Neuronal stem cell (in vitro differentiated cells): Measurements from ENCODE around the gene PAXX.
A peak's percentile ranks its signal among the peaks of the same experiment; 100 is the strongest.

Experiments
- DNase-seq: peaks from one replicate; pipeline ENCODE4 v3.0.0-alpha.2; 2013; ENCODE audit warnings: low spot score
- H2AFZ ChIP-seq: one replicate; pipeline ENCODE4 v1.6.1; 2013; ENCODE audit warnings: mild to moderate bottlenecking, low read length, inconsistent platforms
- H2AK5ac ChIP-seq: 2 replicates; pipeline ENCODE4 v1.6.1; 2013; ENCODE audit warnings: low read depth, mild to moderate bottlenecking, inconsistent platforms, low read length, moderate library complexity, mixed read lengths
- H2BK120ac ChIP-seq: 2 replicates; pipeline ENCODE4 v1.6.1; 2013; ENCODE audit warnings: low read depth, mild to moderate bottlenecking, inconsistent platforms, low read length, moderate library complexity, mixed read lengths
- H2BK12ac ChIP-seq: one replicate; pipeline ENCODE4 v1.6.1; 2013; ENCODE audit warnings: low read length, inconsistent platforms
- H2BK15ac ChIP-seq: 2 replicates; pipeline ENCODE4 v1.6.1; 2013; ENCODE audit warnings: mild to moderate bottlenecking, low read length, inconsistent platforms, mixed read lengths
- H2BK5ac ChIP-seq: one replicate; pipeline ENCODE4 v1.6.1; 2013; ENCODE audit warnings: inconsistent platforms, mild to moderate bottlenecking, low read length, moderate library complexity
- H3K14ac ChIP-seq: one replicate; pipeline ENCODE4 v1.6.1; 2013; ENCODE audit warnings: low read length, inconsistent platforms
- H3K18ac ChIP-seq: 2 replicates; pipeline ENCODE4 v1.6.1; 2013; ENCODE audit warnings: low read length, inconsistent platforms
- H3K23ac ChIP-seq: 2 replicates; pipeline ENCODE4 v1.6.1; 2013; ENCODE audit warnings: low read depth, mild to moderate bottlenecking, mixed read lengths, low read length, inconsistent platforms; ENCODE audit not compliant: poor library complexity
- H3K27ac ChIP-seq: replicated peaks from 3 replicates; pipeline ENCODE4 v1.5.1; 2013; ENCODE audit warnings: low read length, inconsistent platforms
- H3K27me3 ChIP-seq, 3 experiments: 2 replicates each; pipeline ENCODE4 v1.6.1; 2013; ENCODE audit warnings: low read length in 3 of 3, mild to moderate bottlenecking in 2 of 3, inconsistent platforms in 1 of 3, low read depth in 1 of 3, mixed read lengths in 1 of 3, moderate library complexity in 1 of 3; ENCODE audit not compliant: control insufficient read depth in 3 of 3, insufficient read depth in 3 of 3
- H3K36me3 ChIP-seq, 2 donors: replicated peaks in 1 of 2; 2 replicates each; pipeline ENCODE4 v1.6.1; 2013; ENCODE audit warnings: low read length in 2 of 2; ENCODE audit not compliant: control insufficient read depth in 2 of 2, insufficient read depth in 2 of 2
- H3K4ac ChIP-seq: 2 replicates; pipeline ENCODE4 v1.6.1; 2013; ENCODE audit warnings: inconsistent platforms, mild to moderate bottlenecking, low read length, moderate library complexity
- H3K4me1 ChIP-seq, 2 donors: 1 replicate in 1 of 2; 2 replicates in 1 of 2; pipeline ENCODE4 v1.6.1; 2013; ENCODE audit warnings: low read length in 2 of 2, low read depth in 1 of 2; ENCODE audit not compliant: control insufficient read depth in 2 of 2, insufficient read depth in 1 of 2
- H3K4me2 ChIP-seq: one replicate; pipeline ENCODE4 v1.6.1; 2013; ENCODE audit warnings: mild to moderate bottlenecking, low read length, inconsistent platforms; ENCODE audit not compliant: insufficient read depth, poor library complexity, severe bottlenecking
- H3K4me3 ChIP-seq, 2 donors: 2 replicates each; pipeline ENCODE4 v1.5.1; 2013; ENCODE audit warnings: low read length in 2 of 2, mild to moderate bottlenecking in 2 of 2, inconsistent platforms in 1 of 2, moderate library complexity in 1 of 2
- H3K79me1 ChIP-seq: one replicate; pipeline ENCODE4 v1.6.1; 2013; ENCODE audit warnings: low read depth, mild to moderate bottlenecking, inconsistent platforms, low read length, moderate library complexity
- H3K9ac ChIP-seq: one replicate; pipeline ENCODE4 v1.6.1; 2013; ENCODE audit warnings: mild to moderate bottlenecking, low read depth, low read length, inconsistent platforms; ENCODE audit not compliant: poor library complexity
- H3K9me3 ChIP-seq, 2 donors: replicated peaks in 1 of 2; 2 replicates each; pipeline versions ENCODE3 to v1.6.1; 2013; ENCODE audit warnings: low read length in 2 of 2, mild to moderate bottlenecking in 2 of 2, inconsistent platforms in 1 of 2, low read depth in 1 of 2, mixed read lengths in 1 of 2, moderate library complexity in 1 of 2; ENCODE audit not compliant: control insufficient read depth in 2 of 2, insufficient read depth in 1 of 2
- H4K8ac ChIP-seq: one replicate; pipeline ENCODE4 v1.6.1; 2013; ENCODE audit warnings: low read depth, mild to moderate bottlenecking, inconsistent platforms, low read length, moderate library complexity
- H4K91ac ChIP-seq: one replicate; pipeline ENCODE4 v1.6.1; 2013; ENCODE audit warnings: low read length, low read depth, mild to moderate bottlenecking, inconsistent platforms; ENCODE audit not compliant: poor library complexity
- WGBS, 2 donors: extraction: QIAGEN DNeasy Blood & Tissue Kit; methylation state at CpG; one replicate each; pipeline ENCODE4 v1.1.7; 2013; ENCODE audit warnings: missing lambda C conversion rate in 2 of 2, mixed read lengths in 1 of 2; ENCODE audit not compliant: insufficient read length in 2 of 2, insufficient replicate concordance in 1 of 2; ENCODE audit errors: extremely low coverage in 2 of 2; 5-methylcytosine and 5-hydroxymethylcytosine counted together

The PAXX gene

DNA sequence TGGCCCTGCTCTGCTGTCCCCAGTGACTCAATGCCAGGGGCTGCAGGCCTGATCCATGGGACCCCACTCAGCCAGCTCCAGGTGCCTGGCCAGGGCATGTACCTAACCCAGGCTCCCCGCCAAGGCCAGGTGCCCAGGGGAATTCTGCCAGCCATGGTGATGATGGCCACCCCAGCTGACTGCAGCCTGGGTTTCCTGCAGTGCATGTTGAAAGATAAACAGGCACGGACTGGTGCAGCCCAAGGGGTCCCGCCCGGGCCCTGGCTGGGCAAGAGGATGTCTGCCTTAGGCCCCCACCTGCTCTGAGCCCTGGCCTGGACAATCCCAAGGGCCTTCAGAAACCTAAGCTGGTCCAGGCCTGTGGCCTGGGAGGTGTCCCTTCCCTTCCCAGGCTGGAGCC is 34.6 kb downstream of the PAXX start:
- Histone ChIP-seq H3K9me3 (no peaks in the 10 kb centered on the region), H3K4me1 (peaks cover 29 to 42% of the 10 kb centered on the region in 2 donors), H3K18ac (no peak overlapping the region), H3K9ac (no peak overlapping the region), H3K27ac (no peak overlapping the region), H3K4me3 (peak overlapping the region; percentile 67 to 83), H3K27me3 (peaks cover 0 to 10% (median 0%) of the 10 kb centered on the region in 3 experiments), H3K4ac (no peak overlapping the region), H3K14ac (no peak overlapping the region), H2BK12ac (no peak overlapping the region), H2BK15ac (no peak overlapping the region), H2BK5ac (no peak overlapping the region), H3K79me1 (peaks cover 19% of the 10 kb centered on the region), H3K23ac (no peak overlapping the region), H3K36me3 (peaks cover 0 to 5% of the 10 kb centered on the region in 2 donors), H4K8ac (no peak overlapping the region), H2AK5ac (no peak overlapping the region), H2AFZ (no peak overlapping the region), H2BK120ac (no peak overlapping the region), H3K4me2 (no peak overlapping the region), H4K91ac (no peak overlapping the region)
- DNase-seq: no peak
- no CpG with 5 or more reads among the region's 4 CpGs for WGBS, 2 donors

DNA sequence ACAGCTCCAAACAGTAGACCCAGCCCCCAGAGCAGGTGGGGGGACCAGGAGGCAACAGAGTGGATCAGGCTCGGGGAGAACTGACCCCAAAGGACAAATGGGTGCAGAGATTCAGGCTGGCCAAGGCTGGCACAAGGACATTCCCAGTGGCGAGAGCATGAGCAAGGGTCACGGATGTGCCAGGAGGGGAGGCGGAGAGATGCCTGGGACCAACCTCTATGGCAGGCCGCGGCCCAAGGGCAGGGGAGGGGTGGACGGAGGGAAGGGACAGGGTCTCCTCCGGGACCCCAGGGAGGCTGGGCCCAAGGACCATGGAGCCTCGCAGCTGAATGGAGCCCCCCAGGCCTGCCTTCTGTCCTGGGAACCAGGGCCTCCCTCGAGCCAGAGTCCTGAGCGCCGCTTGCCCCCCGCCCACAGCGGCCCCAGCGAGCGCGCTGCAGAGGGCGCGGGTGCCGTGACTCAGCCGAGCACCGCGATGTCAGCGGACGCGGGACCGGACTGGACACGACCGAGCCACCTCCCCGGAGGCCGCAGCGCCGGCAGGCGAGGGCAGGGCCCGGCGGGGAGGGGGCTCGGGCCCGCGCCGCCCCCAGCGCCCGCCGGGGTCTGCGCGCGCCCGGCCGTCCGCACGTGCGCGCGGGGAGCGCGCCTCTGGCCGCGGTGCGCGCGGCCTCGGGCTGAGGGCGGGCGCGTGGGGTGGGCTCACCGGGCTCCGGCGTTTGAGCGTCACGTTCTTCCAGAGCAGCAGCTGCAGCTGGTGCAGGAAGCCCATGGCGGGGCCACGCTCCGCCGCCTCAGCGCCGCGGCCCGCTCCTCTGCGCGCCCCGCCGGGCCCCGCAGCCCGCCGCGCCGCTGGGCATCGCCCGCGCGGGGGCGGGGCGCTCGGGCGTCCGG is 35.4 kb downstream of the PAXX start, which contains the start of gene ABCA2:
Gene ABCA2, minus strand, starts transcription at position 869 of the 894 bp plus-strand sequence. Its CDS starts 97 bp downstream, at position 772.
- H3K4me1 ChIP-seq: peaks cover 26 to 45% of the 10 kb centered on the region in 2 donors
- H3K18ac ChIP-seq: peak within 1 kb of the TSS; percentile 99
- H3K4me3 ChIP-seq: peak within 1 kb of the TSS; percentile 67 to 84
- no peaks in the 10 kb centered on the region for H3K9me3 ChIP-seq
- DNase-seq: no peak
- no peaks in the 10 kb centered on the region for H3K36me3 ChIP-seq
- peak within 1 kb of the TSS; percentile 97 for H3K9ac ChIP-seq
- H2BK120ac ChIP-seq: no peak within 1 kb of the TSS
- H3K14ac ChIP-seq: peak within 1 kb of the TSS; percentile 82
- WGBS, 2 donors: no CpG with 5 or more reads among the region's 95 CpGs
- peak within 1 kb of the TSS; percentile 76 for H2AK5ac ChIP-seq
- peak within 1 kb of the TSS; percentile 75 for H2BK5ac ChIP-seq
- H3K27me3 ChIP-seq: peaks cover 0 to 10% (median 0%) of the 10 kb centered on the region in 3 experiments
- H2BK12ac ChIP-seq: peak within 1 kb of the TSS; percentile 0
- peak within 1 kb of the TSS; percentile 90 for H3K23ac ChIP-seq
- peak within 1 kb of the TSS; percentile 99 for H2AFZ ChIP-seq
- peak within 1 kb of the TSS; percentile 10 for H3K27ac ChIP-seq
- H3K4me2 ChIP-seq: peak within 1 kb of the TSS; percentile 96
- H4K91ac ChIP-seq: no peak within 1 kb of the TSS
- H3K4ac ChIP-seq: peak within 1 kb of the TSS; percentile 0
- peak within 1 kb of the TSS; percentile 33 for H4K8ac ChIP-seq
- H3K79me1 ChIP-seq: peaks cover 14% of the 10 kb centered on the region
- peak within 1 kb of the TSS; percentile 54 for H2BK15ac ChIP-seq

DNA sequence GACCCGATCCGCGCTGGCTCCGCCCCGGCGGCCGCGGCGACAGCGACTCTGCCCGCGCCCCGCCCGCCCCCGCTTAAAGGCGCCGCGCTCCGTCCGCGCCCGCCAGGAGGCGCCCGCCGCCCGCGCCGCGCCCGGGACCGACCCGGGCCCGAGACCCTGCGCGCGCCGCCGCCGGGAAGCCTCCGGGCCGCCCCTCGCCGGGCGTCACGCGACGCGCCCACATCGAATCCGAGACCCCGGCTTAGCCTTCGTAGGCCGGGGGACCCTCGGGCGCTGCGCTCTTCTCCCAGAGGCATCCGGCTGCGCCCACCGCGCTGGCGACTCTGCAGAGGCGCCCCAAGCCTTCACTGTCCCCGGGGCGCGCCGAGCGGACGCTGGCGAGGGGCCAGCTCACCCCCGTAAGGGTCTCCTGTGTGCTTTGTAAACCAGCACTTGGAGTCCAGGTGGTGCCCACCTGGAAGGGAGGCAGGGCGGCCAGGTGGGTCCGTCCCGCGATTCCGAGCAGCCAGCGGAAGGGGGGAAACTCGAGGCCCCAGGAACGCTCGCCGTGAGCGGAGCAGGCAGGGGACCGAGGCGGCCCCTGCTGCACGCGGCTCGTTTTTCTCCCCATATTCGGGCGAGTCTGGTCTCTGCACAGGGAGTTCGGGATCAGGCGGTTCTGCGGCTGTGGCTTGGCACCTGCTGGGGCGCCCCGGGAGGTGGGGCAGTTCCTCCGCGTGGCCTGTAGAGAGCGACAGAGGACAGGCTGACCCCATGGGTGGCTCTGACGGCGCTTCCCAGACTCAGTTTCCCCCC is 36.2 kb downstream of the PAXX start:
- H2AK5ac ChIP-seq: peak overlapping the region; percentile 58
- H3K4me2 ChIP-seq: peak overlapping the region; percentile 96
- H3K18ac ChIP-seq: peak overlapping the region; percentile 99
- H2BK5ac ChIP-seq: peak overlapping the region; percentile 75
- H3K36me3 ChIP-seq: no peaks in the 10 kb centered on the region
- peak overlapping the region; percentile 5 for H3K14ac ChIP-seq
- H2BK12ac ChIP-seq: no peak overlapping the region
- H3K9me3 ChIP-seq: no peaks in the 10 kb centered on the region
- H2BK120ac ChIP-seq: no peak overlapping the region
- H3K27ac ChIP-seq: no peak overlapping the region
- peak overlapping the region; percentile 2 for H3K23ac ChIP-seq
- peak overlapping the region; percentile 99 for H2AFZ ChIP-seq
- DNase-seq: peak; percentile 75
- peak overlapping the region; percentile 33 for H4K8ac ChIP-seq
- H3K27me3 ChIP-seq: peaks cover 0 to 10% (median 0%) of the 10 kb centered on the region in 3 experiments
- peaks cover 14% of the 10 kb centered on the region for H3K79me1 ChIP-seq
- no CpG with 5 or more reads among the region's 98 CpGs for WGBS, 2 donors
- H2BK15ac ChIP-seq: peak overlapping the region; percentile 54
- peak overlapping the region; percentile 0 for H3K4ac ChIP-seq
- peak overlapping the region; percentile 67 to 84 for H3K4me3 ChIP-seq
- H3K9ac ChIP-seq: peak overlapping the region; percentile 73
- peaks cover 22 to 45% of the 10 kb centered on the region in 2 donors for H3K4me1 ChIP-seq
- H4K91ac ChIP-seq: no peak overlapping the region
